Activated CD4-positive, alpha-beta T cell treated with anti-CD3 and anti-CD28 coated beads for 48 hours (primary cell): ENCODE results near the gene TMC5.
"Not testable (repeated sequence)": the region's sequence is repeated elsewhere in the genome, so short reads cannot be mapped to it uniquely, and the experiment has no call there.

Source experiments
- DNase-seq: peaks from one replicate; pipeline ENCODE4 v3.0.0-alpha.2; 2020

Gene TMC5

GRCh38 chr16:19406891-19407491 lies 10.7 kb upstream of the TMC5 start:
- no peak for DNase-seq

DNA sequence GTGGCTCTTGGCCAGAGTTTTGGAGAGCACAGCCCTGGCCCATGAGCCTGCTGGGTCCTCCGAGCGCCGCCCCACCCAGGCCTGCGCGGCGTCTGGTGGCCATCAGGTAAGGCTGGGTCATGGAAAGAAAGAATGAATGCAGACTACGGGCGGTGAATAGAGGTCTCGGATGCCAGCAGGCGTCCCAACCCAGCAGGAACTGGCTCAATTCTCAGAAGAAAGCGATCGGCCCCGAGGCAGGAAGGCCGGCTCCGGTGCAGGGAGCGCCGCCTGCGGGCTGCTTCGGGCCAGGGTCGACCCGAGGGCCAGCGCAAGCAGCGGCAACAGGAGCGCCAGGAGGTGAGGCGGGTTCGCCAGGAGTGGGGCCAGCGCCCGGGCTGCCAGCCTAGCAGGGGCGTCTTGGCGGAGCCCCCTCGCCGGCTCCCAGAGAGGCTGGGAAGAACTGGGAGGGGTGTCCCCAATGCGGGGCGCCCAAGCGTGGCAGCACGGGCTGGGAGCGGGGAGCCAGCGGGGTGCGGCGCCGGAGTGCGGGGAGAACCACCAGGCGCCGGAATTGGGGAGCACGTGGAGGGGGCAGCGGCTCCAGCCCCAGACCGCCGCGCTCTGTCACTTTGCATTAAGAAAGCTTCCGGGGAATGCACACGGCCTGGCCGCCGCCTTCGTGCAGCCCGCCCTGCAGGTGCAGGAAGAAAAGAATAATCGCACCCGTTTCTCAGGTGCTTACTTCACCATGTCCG lies 7.1 kb upstream of the TMC5 start:
- DNase-seq = peak; percentile 9

DNA sequence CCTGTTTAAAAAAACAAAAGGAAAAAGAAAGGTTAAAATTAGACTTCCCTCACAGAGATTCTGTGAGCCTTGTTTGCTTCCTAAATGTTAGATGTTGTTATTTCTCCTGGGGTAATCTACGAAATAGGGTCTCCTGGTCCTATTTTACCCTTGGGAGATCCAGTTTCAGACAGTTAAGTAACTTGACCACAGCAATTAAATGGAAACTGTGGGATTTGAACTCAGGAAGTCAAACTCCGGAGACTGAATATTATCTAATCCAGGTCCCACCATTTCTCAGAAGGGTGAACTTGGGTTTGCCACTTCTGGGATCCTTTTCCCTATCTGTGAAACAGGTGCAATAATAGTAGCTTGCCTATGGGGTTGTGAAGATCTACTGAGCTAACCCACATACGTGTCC lies 6.4 kb upstream of the TMC5 start:
- no peak for DNase-seq

DNA sequence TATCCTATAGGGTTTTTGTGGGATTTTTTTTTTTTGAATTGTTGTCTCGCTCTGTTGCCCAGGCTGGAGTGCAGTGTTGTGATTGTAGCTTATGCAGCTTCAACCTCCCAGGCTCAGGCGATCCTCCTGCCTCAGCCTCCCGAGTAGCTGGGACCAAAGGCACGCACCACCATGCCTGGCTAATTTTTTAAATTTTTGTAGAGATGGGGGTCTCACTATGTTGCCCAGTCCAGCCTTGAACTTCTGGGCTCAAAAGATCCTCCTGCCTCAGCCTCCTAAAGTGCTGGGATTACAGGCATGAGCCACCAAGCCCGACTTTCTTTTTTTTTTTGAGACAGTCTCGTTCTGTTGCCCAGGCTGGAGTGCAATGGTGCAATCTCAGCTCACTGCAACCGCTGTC lies 5.6 kb upstream of the TMC5 start:
- not testable (repeated sequence) for DNase-seq

DNA sequence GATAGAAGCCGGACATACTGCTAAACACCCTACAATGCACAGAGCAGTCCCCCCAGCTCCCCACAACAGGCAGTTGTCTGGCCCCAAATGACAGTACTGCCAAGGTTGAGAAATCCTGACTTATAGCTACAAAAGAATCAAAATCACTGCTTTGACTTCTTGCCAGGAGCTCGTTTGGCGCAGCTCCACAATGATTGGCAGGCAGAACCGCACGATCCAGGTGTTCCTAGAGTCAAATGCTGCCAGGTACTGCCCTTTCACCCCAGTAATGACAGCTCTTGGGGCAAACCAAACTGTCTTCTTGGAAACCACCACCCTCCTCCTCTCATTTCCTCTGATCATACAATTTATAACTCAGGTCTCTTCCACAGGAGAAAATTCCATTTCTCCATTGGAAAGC lies 2.2 kb upstream of the TMC5 start:
- no peak for DNase-seq

- DNase-seq = no peak
Observed at GRCh38 chr16:19415918-19416317, 1.8 kb upstream of the TMC5 start.

GRCh38 chr16:19418200-19418599 lies 517 bp downstream of the TMC5 start:
- DNase-seq = no peak

DNA sequence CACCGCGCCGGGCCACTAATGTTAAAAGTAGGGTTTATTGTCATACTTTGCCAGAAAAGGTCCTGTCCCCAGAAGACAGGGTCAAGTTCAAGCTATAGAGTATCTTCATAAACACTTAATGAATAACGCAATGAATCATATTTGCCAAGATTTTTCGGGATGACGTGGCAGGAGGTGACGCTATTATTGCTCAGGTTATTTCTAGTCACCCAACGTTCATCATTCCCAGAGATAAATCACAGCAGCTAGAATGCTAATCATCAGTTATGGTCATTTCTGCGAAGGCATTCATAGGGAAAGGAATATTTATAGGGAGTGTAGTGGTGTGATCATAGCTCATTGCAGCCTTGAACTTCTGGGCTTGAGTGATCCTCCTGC lies 2.0 kb downstream of the TMC5 start:
- no peak for DNase-seq

DNA sequence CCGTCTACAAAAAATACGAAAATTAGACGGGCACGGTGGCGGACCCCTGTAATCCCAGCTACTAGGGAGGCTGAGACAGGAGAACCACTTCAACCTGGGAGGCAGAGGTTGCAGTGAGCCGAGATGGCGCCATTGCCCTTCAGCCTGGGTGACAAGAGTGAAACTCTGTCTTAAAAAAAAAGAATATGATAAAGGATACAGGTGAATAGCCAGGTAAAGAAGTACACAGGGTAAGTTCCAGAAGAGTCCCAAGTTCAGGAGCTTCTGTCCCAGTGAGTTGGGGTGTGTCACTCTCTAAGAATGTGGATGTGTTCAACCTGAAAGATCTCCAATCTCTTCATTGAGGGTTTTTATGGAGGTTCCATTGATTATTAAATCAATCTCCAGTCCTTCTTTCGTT lies 6.8 kb downstream of the TMC5 start:
- DNase-seq = no peak

- no peak for DNase-seq
Observed at GRCh38 chr16:19430345-19430744, 12.7 kb downstream of the TMC5 start.

GRCh38 chr16:19431636-19432340 lies 14.1 kb downstream of the TMC5 start:
- no peak for DNase-seq

DNA sequence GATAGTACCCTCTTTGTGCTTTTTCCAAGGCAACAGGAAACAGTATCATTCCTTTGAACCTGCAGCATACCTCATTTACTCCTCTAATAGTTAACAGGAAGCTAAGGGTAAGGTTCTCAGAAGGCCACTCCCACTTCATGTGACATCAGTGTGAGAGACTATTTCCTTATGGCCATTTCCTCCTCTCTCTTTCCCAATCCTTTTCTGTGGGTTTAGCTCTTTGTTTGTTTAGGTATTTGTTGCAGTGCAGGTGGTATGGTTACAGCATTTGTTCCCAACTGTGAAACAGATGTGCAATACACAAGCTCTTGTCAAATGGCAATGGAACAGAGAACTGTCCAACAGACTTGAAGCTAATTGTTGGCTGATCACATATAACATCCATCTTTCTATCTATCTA lies 14.7 kb downstream of the TMC5 start:
- DNase-seq = no peak

DNA sequence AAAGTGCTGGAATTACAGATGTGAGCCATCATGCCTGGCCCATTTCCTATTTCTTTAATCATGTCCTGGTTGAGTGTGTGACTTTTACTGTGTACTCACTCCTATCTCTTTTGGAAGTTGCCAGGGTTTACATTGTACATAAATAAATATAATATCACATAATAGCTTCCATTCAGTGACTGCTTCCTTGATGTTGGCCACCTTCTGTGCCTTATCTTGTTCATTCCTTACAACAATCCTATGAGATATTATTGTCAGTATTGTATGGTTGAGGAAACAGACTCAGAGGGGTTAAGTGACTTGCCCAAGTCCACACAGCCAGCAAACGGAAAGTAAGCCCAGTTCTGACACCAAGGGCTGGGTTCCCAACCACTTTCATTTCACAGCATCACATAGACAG lies 16.9 kb downstream of the TMC5 start:
- DNase-seq = no peak

DNA sequence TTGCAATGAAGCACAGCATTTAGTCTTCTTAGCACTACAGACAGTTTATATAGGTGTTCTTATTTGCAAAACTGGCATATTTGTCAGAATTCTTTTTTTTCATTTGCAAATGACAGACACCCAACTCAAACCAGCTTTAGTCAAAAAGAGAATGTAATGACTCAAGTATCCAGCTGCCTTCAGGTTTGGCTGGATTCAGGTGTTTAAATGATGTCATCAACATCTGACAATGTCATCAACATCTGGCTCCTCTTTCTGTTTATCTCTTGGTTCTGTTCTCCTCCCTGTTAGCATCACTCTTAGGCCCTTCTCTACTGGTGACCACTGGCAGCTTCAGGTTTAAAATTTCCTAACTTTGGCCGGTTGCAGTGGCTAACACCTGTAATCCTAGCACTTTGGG lies 18.9 kb downstream of the TMC5 start:
- no peak for DNase-seq

DNA sequence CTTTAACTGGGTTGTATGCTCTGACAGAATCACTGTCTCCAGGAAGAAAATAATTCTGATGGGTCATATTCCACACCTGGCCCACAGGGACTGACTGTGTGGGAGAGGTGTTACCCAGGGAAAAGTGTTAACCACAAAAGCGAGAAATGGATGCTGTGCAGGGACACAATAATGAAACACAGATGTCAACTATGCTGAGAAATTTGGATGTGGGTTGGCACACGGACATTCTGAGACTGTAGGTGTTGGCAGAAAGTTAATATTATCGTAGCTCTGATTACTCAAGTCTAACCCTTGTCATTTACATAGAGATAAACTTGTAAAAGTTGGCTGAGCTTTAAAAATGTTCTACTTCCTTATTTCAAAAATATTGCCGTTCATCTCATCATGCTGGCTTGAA lies 19.6 kb downstream of the TMC5 start:
- no peak for DNase-seq

GRCh38 chr16:19438739-19439138 lies 21.1 kb downstream of the TMC5 start:
- DNase-seq = no peak

GRCh38 chr16:19439483-19439882 lies 21.8 kb downstream of the TMC5 start:
- DNase-seq = no peak

DNA sequence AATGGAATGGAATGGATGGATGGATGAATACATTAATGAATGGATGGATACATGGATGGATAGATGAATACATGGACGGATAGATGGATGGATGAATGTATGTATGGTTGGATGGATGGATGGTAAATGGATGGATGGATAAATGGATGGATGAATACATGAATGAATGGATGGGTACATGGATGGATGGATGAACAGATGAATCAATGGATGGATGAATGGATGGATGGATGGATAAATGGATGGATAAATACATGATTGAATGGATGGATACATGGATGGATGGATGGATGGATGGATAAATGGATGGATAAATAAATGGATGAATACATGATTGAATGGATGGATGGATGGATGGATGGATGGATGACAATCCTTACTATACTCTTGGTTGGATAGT lies 26.0 kb downstream of the TMC5 start:
- no peak for DNase-seq

GRCh38 chr16:19446300-19446846 lies 28.7 kb downstream of the TMC5 start:
- no peak for DNase-seq

DNA sequence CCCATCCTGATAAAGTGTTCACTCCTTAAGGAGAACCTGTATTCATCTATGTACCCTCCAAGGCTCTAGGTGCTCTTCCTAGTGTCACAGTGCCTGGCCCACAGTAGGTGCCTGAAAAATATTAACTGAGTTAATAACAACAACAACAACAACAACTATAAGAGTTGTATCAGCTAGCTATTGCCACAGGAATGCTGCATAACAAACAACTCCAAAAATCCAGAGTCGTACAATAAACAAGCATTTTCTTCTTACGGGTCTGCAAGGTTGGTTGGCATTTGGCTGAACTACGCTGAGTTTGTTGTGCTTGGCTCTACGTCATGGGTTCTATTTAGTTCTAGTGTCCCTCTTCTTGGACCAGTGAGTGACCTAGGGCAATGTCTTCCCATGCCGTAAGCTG lies 29.2 kb downstream of the TMC5 start:
- DNase-seq = no peak

- DNase-seq = no peak
Observed at GRCh38 chr16:19450186-19450585, 32.5 kb downstream of the TMC5 start.

- DNase-seq = no peak
Observed at GRCh38 chr16:19458722-19459379, 41.2 kb downstream of the TMC5 start.

GRCh38 chr16:19460397-19460796 lies 42.7 kb downstream of the TMC5 start:
- no peak for DNase-seq
